ENCODE results near the gene ABHD2. TPM values are rescaled to one million over a fixed set of nuclear protein-coding genes. Genes with fewer than 3 reads are reported as not detected.

The ABHD2 gene
- total RNA-seq, 2 experiments from 2014 or later, result 16.1 to 22.8 TPM

DNA sequence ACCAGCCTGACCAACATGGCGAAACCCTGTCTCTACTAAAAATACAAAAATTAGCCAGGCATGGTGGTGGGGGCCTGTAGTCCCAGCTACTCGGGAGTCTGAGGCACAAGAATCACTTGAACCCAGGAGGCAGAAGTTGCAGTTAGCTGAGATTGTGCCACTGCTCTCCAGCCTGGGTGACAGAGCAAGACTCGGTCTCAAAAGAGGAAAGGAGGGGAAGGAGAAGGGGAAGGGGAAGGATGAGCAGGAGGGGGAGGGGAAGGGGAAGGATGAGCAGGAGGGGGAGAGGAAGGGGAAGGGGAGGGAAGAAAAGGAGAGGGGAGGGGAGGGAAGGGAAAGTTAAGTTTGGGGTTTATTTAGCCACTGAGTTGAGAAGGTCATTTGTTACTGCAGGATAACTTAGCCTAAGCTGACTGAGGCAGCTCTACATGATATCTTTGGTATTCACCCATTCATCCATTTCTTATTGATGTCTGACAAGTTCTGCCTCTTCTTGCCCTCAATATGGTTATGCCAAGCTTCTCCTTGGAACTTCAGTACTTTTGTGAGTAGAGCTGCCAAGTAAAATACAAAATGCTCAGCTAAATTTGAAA is 15.9 kb upstream of the ABHD2 start:
- no peaks in the 10 kb centered on the region for H3K79me2 ChIP-seq (ENCODE audit: insufficient read depth, low read depth, low read length)
- H3K9me2 ChIP-seq (ENCODE audit: insufficient read depth, low read length), result no peaks in the 10 kb centered on the region
- no peak for TF ChIP-seq EZH2phosphoT487 (IDR thresholded peaks at IDR 0.05; ENCODE audit: borderline replicate concordance, low read depth, low read length)
- no peak for TF ChIP-seq CTCF (conservative IDR thresholded peaks at IDR 0.05; ENCODE audit: low read length)
- no peaks in the 10 kb centered on the region for H4K20me1 ChIP-seq (ENCODE audit: insufficient read depth, low read length)
- no peaks in the 10 kb centered on the region for H3K36me3 ChIP-seq (ENCODE audit: insufficient read depth, low read length)
- H3K27ac ChIP-seq (ENCODE audit: low read depth, low read length, poor library complexity, severe bottlenecking), result no peak overlapping the region
- no peak for DNase-seq (ENCODE audit: low spot score)
- ChIA-PET CTCF (ENCODE audit: unreplicated experiment) (interaction anchor here (0.5 to 1.0 kb wide), 2 partner anchors 60 to 470 kb away, joined by 3 read pairs; no protein-coding TSS in a partner anchor), POLR2A (no interaction called here)
- BruUV-seq (replicated peaks), result no TSS peak
- no peak overlapping the region for H3K4me3 ChIP-seq (ENCODE audit: low read depth, low read length, poor library complexity, severe bottlenecking)
- no peak overlapping the region for H3K4me2 ChIP-seq (ENCODE audit: low read length)
- intact Hi-C loops (cut with micrococcal nuclease; ENCODE audit: unreplicated experiment), result no loop called here
- no peaks in the 10 kb centered on the region for H3K4me1 ChIP-seq (ENCODE audit: insufficient read depth, low read length, poor library complexity, severe bottlenecking)
- H2AFZ ChIP-seq (ENCODE audit: low read length), result no peak overlapping the region
- 0 out of 2 replicates have a peak, but pooled peaks cover 4% of the 10 kb centered on the region for H3K9me3 ChIP-seq (ENCODE audit: low read length)

- Histone ChIP-seq H3K4me1 (ENCODE audit: insufficient read depth, low read length, poor library complexity, severe bottlenecking) (no peaks in the 10 kb centered on the region), H3K4me3 (ENCODE audit: low read depth, low read length, poor library complexity, severe bottlenecking) (no peak overlapping the region), H3K79me2 (ENCODE audit: insufficient read depth, low read depth, low read length) (no peaks in the 10 kb centered on the region), H3K9me3 (ENCODE audit: low read length) (no peaks in the 10 kb centered on the region), H3K36me3 (ENCODE audit: insufficient read depth, low read length) (no peaks in the 10 kb centered on the region), H3K27ac (ENCODE audit: low read depth, low read length, poor library complexity, severe bottlenecking) (no peak overlapping the region), H3K4me2 (ENCODE audit: low read length) (no peak overlapping the region), H2AFZ (ENCODE audit: low read length) (no peak overlapping the region), H4K20me1 (ENCODE audit: insufficient read depth, low read length) (no peaks in the 10 kb centered on the region), H3K9me2 (ENCODE audit: insufficient read depth, low read length) (no peaks in the 10 kb centered on the region)
- DNase-seq (ENCODE audit: low spot score), result no peak
- no TSS peak for BruUV-seq (replicated peaks)
- CTCF ChIA-PET (ENCODE audit: unreplicated experiment), result interaction anchor here (0.9 kb wide), 1 partner anchor 100 kb away, joined by 3 read pairs; no protein-coding TSS in a partner anchor
- POLR2A ChIA-PET, result interaction anchor here (1.1 kb wide), 1 partner anchor 14 kb away, joined by 5 read pairs; the partner anchor contains the start of gene ABHD2
- intact Hi-C loops (cut with micrococcal nuclease; ENCODE audit: unreplicated experiment), result loop anchor here (5.0 kb wide), 1 partner anchor 53 kb away; no protein-coding TSS in a partner anchor
- TF ChIP-seq EZH2phosphoT487 (IDR thresholded peaks at IDR 0.05; ENCODE audit: borderline replicate concordance, low read depth, low read length), result no peak
- no peak for TF ChIP-seq CTCF (conservative IDR thresholded peaks at IDR 0.05; ENCODE audit: low read length)
Measured at GRCh38 chr15:89074402-89075012, 13.7 kb upstream of the ABHD2 start.

Measured in OCI-LY7 (cell line).